ENCODE results near the gene FHOD3.

DNA sequence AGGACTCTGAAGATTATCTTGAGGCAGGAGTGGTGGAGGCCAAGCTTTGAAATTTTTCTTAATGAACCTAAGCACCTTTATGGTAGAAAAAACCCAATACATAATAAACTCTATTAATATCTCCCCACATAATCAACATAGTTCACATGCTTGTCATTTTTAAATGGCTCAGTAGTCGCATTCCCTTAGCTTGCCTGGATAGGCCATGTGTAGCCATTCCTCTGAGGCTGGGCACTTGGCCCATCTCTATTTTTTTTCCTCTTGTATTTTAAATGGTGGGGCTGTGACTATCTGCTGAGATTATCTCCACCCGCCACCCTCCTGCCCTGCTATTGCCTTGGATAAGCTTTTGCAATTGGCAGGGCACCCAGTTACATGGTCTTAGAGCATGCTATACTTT, 143.1 kb downstream of the FHOD3 start:
- TF ChIP-seq CTCF (conservative IDR thresholded peaks at IDR 0.05; ENCODE audit: low read length) (no peak), EZH2phosphoT487 (IDR thresholded peaks at IDR 0.05; ENCODE audit: borderline replicate concordance) (no peak)
